Hematopoietic multipotent progenitor cell treated with erythropoietin and hydrocortisone succinate and interleukin-3 and kit ligand, for 4 days (in vitro differentiated cells): ENCODE measurements around the gene LAMA1.
"Not testable (repeated sequence)": the region's sequence is repeated elsewhere in the genome, so short reads cannot be mapped to it uniquely, and the experiment has no call there.

Source experiments
- DNase-seq: peaks from one replicate; pipeline ENCODE4 v3.0.0-alpha.2; 2015

The LAMA1 gene

GRCh38 chr18:6947338-6948030, 170.1 kb downstream of the LAMA1 start:
- DNase-seq: no peak

GRCh38 chr18:6943143-6943542, 174.5 kb downstream of the LAMA1 start:
- no peak for DNase-seq

GRCh38 chr18:6942742-6943141, 174.9 kb downstream of the LAMA1 start:
- no peak for DNase-seq

- DNase-seq: peak; percentile 9
Observed at GRCh38 chr18:6941996-6942395, 175.6 kb downstream of the LAMA1 start.

- DNase-seq: no peak
Observed at GRCh38 chr18:6940451-6940850, 177.1 kb downstream of the LAMA1 start.

DNA sequence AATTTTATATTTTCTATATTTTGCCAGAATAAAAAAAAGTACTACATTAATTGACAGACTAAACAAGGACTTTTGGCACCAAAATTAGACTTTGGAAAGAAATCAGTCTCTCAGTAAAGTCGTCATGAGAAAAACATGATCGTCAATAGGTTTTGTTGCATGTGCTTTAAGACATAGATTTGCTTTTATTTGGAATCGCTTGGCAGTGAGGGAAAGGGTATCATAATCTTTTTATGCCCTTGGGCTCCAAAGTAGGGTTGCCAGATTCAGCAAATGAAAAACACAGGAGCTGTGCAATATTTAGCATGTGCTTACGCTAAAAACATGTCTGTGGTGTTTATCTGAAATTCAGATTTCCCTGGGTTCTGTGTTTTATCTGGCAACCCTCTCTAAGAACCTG, 177.6 kb downstream of the LAMA1 start:
- DNase-seq: no peak

GRCh38 chr18:6938403-6938802, 179.2 kb downstream of the LAMA1 start:
- DNase-seq: not testable (repeated sequence)

DNA sequence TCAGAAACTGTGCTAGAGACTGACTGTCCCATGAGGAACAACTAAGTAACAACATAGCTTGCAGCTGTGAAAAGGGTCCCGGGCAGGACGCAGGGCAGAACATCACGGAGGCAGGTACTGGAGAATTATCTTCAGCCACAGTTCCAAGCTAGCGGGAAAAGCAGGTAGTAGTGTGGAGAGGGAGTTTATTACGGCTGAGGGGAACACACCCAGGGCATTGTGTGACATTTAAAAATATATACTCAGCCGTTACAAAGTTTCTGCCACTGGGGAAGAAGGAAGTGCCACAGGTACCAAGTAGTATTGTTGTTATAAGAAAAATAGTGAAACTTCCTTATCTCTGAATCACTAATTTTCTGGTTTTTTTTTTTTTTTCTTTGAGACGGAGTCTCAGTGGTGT, 179.6 kb downstream of the LAMA1 start:
- DNase-seq: no peak

DNA sequence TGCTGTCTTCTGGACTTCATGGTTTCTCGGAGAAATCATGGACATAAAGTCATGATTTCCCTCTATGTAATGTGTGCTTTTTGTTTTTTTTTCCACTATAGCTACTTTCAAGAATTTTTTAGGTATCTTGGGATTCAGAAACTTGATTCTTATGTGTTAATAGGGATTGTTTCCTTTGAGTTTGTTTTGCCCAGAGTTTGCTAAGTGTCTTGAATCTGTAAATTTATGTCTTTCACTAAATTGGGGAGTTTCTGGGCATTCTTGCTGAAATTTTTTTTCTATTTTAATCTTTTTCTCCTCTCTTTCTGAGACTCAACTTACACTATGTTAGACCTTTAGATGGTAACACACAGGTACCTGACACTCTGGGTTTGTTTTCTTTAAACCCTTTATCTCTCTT, 182.7 kb downstream of the LAMA1 start:
- DNase-seq: no peak

- no peak for DNase-seq
Observed at GRCh38 chr18:6929370-6930102, 188.1 kb downstream of the LAMA1 start.

- no peak for DNase-seq
Observed at GRCh38 chr18:6928359-6928758, 189.2 kb downstream of the LAMA1 start.

DNA sequence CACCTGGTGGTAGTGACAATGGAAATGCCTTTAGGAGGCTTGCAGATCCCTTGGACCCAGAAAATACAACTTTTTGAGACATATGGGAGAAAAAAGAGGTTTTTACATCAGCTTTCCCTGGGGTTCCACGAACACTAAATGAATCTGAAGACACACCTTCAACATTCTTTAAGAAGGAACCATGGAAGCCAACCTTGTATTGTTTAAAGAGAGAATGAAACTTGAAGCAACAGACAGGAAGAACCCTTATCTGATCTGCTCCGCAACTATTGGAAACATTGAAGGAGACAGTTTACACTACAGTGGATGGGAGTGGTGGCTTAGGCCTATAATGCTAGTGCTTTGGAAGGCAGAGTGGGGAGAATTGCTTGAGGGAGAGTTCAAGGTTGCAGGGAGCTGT, 190.4 kb downstream of the LAMA1 start:
- no peak for DNase-seq

GRCh38 chr18:6923220-6923619, 194.4 kb downstream of the LAMA1 start:
- no peak for DNase-seq

- no peak for DNase-seq
Observed at GRCh38 chr18:6921571-6921970, 196.0 kb downstream of the LAMA1 start.

DNA sequence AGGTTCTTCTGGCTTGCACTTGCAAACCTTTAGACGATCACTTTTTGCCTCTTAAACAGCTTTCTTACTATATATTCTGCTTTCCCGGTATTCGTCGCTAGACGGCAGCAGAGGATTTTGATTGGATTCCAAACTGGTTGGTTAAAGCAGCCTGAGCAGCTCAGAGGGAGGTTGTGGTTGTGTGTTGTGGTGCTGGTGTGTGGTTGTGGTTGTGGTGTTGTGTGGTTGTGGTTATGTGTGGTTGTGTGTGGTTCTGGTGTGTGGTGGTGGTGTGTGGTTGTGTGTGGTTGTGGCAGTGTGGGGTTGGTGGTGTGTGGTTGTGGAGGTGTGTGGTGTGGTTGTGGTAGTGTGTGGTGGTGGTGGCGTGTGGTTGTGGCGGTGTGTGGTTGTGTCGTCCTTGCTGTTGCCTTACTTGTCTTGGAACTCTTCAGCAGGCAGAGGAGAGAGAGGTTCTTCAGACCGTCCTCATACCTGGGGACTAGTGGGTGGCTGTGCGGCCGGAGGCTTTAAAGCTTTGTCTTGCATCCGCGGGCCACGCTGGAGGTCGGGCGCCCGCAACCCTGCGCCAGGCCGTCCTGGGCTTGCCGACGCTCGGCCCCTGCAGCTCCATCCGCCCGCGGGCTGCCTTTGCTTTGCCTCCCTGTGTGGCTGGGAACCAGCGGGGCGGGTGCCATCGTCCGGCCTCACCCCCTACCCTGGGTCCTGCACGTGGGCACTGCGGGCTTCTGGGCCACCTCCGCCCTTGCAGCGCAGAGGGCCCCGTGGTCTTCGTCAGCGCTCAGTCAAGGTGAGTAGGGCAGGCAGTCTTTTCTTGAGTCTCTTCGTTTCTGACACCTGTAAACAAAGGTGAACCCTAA, 197.3 kb downstream of the LAMA1 start:
- peak; percentile 82 for DNase-seq

- DNase-seq: no peak
Observed at GRCh38 chr18:6917072-6917471, 200.5 kb downstream of the LAMA1 start.

GRCh38 chr18:6901286-6901926, 216.2 kb downstream of the LAMA1 start:
- no peak for DNase-seq

- no peak for DNase-seq
Observed at GRCh38 chr18:6891788-6892187, 225.8 kb downstream of the LAMA1 start.
